GM19240 (cell line): ENCODE measurements around the gene PEX5L.
"Not testable (repeated sequence)": the region's sequence is repeated elsewhere in the genome, so short reads cannot be mapped to it uniquely, and the experiment has no call there.

Experiments
- DNase-seq: peaks from one replicate; pipeline ENCODE4 v3.0.0; 2011; ENCODE audit warnings: low spot score; ENCODE audit not compliant: insufficient read length

Gene PEX5L, protein sequence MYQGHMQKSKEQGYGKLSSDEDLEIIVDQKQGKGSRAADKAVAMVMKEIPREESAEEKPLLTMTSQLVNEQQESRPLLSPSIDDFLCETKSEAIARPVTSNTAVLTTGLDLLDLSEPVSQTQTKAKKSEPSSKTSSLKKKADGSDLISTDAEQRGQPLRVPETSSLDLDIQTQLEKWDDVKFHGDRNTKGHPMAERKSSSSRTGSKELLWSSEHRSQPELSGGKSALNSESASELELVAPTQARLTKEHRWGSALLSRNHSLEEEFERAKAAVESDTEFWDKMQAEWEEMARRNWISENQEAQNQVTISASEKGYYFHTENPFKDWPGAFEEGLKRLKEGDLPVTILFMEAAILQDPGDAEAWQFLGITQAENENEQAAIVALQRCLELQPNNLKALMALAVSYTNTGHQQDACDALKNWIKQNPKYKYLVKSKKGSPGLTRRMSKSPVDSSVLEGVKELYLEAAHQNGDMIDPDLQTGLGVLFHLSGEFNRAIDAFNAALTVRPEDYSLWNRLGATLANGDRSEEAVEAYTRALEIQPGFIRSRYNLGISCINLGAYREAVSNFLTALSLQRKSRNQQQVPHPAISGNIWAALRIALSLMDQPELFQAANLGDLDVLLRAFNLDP

GRCh38 chr3:180036671-180037455 lies at the start of gene PEX5L:
TSS of gene PEX5L (minus strand) at chr3:180036937. CDS start at chr3:180036599, 338 bp downstream.
- DNase-seq, result peak; percentile 21

GRCh38 chr3:180085122-180085710 lies 48.5 kb upstream of the PEX5L start:
- no peak for DNase-seq

DNA sequence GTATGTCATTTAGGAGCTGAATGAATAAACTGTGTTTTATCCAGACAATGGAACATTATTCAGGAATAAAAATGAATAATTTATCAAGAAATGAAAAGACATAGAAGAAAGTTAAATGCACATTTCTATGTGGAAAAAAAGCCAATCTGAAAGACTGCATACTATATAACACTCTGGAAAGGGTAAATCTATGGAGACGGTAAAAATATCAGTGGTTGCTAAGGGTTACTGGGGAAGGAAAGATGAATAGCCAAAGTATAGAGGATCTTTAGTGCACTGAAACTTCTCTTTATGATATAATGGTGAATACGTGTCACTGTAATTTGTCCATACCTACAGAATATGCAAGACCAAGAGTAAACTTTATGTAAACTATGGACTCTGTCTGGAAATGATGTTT lies 46.0 kb upstream of the PEX5L start:
- no peak for DNase-seq

DNA sequence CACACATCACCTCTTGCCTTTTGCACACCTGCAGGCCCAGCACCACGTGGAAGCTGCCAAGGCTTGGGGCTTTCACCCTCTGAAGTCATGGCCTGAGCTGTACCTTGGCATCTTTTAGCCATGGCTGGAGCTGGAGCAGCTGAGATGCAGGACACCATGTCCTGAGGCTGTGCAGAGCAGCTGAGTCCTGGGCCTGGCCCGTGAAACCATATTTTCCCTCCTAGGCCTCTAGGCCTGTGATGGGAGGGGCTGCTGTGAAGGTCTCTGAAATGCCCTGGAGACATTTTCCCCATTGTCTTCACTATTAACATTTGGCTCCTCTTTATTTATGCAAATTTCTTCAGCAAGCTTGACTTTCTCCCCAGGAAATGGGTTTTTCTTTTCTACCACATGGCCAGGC lies 41.9 kb upstream of the PEX5L start:
- no peak for DNase-seq

DNA sequence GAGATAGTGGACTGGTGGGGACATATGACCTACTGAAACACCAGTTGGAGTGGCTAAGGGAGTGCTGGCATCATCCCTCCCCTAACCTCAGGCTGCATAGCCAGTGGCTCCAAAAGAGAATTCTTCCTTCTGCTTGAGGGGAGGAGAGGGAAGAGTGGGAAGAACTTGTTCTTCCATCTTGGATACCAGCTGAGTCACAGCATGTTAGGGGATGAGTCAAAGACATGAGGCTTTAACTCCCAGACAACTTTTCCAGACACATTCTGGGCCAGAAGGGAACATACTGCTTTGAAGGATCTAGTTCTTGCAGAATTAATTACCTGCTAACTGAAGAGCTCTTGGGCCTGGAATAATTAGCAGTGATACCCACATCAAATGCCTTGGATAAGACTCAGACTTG lies 36.8 kb upstream of the PEX5L start:
- no peak for DNase-seq

DNA sequence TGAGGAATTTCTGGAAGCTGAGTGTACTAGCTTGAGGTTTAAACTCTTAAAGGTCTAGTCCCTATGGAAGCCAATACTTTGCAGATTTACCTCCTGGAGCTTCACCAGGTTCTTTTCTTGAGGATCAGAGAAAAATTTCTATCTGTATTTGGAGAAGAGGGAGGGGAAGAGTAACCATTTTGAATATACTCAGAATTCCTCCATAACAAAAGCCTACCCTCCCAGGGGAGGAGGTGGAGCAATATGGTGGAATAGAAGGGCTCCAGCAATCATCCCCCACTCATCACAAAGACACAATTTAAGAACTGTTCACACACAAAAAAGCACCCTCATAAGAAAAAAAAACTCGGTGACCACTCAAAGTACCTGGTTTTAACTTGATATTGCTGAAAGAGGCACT lies 36.0 kb upstream of the PEX5L start:
- DNase-seq, result no peak

- DNase-seq, result no peak
These were observed 34.2 kb upstream of the PEX5L start for GRCh38 chr3:180070925-180071324.

DNA sequence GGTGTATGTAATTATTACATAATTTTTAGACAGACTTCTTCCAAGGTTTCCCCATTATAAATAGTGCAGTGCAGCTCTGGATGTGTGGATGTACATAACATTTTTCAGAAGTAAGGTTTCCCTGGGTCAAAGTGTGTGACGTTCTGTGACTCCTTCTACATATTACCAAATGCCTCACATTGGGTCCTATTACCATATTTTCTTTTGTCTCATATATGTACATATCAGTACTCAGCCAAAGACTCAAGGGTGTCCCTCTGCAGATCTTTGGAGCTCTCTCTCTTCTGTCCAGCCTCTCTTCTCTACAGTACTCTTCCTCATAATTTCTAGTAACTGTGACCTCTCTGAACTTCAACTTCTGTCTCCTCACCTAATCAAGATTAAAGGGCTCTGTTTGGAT lies 31.3 kb upstream of the PEX5L start:
- no peak for DNase-seq

- no peak for DNase-seq
These were observed 29.9 kb upstream of the PEX5L start for GRCh38 chr3:180066598-180066997.

DNA sequence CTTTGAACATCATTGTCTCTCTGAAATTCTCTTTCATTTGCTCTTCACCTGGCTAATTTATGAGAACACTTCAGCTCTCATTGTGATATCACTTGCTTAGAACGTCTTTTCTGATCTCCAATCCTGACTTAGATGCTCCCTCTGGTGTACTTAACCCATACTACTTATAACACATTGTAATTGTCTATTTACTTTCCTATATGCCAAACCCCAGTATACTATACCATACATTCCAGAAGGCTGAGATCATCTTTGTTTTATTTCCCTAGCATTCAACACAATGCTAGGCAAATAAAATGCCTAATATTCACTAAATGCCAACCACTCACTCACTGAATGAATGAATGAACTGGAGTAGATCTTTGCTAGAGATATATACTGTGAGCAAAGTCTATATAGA lies 27.0 kb upstream of the PEX5L start:
- DNase-seq, result no peak

DNA sequence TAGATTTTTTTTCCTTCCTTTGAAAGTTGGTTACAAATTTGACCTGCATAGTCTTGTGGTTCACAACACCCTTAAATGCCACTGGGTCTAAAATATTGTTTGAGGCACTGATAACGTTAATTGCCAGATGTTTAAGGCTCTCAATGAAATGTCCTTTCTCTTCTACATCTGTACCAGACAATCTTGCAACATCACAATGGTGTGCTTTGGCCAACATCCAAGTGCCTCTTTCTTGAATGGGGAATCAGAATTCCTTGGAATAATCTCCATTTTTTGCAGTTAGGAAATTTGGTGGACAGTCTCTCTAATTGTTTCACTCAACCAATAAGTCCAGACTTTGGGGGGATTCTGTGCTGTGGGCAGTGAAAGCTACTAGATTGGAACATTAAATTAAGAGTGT lies 26.0 kb upstream of the PEX5L start:
- no peak for DNase-seq

DNA sequence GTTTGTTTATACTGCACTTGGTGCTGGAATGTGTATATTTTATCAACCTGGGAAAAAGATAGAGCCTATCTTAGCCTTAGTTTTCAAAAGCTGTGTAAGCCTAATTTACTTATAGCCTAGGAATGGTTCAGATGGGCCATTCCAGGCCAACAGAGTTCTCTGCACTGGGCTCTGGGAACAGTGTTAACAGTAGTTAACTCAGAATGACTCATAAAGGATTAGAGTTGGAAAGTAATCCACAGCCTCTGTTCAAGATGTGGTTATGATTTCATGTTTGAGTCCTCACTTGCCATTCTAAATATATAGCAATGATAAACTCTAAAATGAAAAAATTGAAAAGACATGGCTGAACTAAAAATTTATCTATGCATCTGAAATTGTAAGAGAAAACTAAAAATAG lies 22.6 kb upstream of the PEX5L start:
- no peak for DNase-seq

GRCh38 chr3:180058238-180058637 lies 21.5 kb upstream of the PEX5L start:
- DNase-seq, result no peak

DNA sequence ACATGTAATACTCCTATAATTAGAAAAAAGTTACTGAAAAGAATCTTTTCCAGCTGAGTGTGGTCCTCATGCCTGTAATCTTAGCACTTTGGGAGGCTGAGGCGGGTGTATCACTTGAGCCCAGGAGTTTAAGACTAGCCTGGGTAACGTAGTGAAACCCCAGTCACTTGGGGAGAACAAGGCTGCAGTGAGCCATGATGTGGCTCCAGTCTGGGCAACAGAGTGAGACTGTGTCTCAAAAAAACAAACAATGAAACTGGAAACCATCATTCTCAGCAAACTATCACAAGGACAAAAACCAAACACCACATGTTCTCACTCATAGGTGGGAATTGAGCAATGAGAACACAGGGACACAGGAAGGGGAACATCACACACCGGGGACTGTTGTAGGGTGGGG lies 18.9 kb upstream of the PEX5L start:
- not testable (repeated sequence) for DNase-seq

GRCh38 chr3:180049391-180049790 lies 12.7 kb upstream of the PEX5L start:
- no peak for DNase-seq

DNA sequence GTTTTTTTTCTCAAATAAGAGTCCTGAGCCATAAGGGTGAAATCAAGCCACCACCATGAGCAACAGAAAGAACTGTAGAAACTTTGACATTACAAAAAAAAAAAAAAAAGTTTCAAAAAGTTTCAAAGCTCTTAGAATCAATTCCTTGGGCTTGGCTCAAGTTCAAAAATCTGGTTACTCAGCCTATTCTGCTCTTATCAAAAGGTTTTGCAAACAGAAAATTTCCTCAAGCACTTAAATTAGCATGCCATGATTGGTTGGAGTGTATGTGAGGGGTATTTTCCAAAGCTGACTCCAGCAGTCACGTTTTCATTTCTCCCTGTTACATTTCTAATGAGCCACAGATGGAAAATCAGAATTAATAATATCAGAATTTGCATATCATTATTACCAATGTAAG lies 12.1 kb upstream of the PEX5L start:
- no peak for DNase-seq

DNA sequence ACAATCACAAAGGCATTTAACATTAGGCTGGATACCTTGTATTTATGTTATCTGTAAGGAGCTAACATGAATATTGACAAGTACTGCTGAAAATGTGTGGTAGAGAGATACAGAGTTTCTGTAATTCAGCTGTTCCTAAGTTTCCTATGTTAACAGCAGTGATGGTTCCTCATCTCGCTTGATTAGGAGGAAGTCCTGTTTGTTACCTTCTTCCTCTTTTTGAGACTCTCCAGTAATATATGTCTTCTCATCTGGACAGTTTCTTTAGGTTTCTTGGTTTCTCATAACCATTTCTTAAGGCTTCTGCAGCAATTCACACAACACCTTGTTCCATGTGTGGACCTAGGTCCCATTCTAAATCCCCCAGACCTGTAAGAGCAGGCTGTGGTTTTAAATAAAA lies 11.4 kb upstream of the PEX5L start:
- no peak for DNase-seq

DNA sequence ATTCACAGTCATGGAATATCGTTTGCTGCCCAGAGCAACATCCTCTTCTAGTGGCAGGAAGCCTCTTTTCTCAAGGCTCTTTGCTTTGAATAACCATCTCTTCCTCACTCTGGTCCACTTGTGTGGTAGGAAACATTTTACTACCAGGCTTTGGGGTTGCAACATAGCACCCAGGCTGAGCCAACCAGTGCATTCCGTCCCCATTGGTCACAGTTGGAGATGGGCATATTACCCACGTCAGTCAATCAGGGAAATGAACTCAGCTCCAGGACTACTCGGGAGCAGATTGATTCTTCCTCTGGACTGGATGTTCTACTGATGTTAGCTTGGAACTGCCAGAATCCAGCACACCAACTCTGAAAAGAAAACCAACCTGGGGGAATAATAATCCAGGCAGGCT lies 4.2 kb upstream of the PEX5L start:
- DNase-seq, result no peak

DNA sequence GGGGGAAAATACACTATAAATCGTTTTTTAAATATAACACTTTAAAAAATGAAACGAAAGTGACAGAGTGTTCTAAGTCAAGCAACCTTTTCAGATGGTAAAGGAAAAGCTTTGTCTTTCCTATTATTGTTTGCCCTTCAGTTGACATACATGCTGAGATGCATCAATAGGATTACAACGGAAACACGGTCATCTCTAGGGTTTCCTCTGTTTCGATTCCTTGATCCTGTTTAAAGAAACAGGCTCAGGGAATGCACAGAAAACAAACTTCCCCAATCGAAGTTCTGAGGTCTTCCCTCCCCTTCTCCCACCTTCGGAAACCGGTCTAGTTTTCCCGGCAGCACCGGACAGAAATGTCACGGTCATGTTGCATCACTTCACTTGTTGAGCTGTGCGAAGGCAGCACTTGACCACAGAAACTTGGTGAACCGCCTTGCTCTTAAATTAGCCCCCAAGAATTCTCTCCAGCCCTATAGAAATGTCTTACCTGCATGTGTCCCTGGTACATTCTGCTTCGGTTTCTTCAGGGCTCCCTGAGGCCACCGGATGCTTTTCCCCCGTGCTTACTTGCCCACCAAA lies 556 bp downstream of the PEX5L start:
- no peak for DNase-seq

DNA sequence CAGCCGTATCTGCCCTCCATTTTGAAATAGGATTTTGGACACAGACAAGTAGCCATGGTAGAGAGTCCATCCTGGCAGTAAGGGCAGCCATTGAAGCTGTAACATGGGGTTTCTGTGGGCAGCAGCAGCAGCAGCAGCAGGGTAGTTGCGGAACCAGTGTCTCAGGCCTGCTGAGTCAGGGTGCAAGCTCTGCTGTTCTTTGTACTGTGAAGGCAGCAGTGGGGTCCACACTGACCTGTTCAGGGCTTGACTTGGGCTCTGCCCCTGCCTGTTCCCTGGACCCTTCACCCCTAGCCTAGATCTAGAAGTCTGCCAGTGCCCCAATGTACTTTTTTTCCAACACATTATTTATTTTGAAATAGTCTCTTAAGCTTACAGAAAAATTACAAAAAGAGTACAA lies 9.7 kb downstream of the PEX5L start:
- no peak for DNase-seq

DNA sequence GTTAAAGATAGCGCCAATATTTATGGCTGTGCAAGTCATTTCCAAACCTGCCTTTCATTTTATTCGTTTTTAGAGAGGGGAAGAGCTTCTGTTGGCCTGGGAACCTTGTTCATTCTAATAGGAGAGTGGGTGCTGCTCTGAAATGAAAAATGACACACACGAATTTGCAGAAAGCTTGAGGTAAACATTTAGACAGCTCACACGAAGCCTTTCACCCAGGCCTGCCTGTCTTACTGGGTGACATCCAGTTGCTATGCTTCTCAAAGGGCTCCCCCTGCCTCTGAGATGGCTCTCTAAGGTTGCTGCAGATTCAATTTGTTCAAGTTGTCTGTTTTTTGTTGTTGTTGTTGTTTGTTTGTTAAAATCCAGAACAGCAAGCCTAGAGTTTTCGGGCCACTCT lies 18.2 kb downstream of the PEX5L start:
- no peak for DNase-seq

- no peak for DNase-seq
These were observed 18.9 kb downstream of the PEX5L start for GRCh38 chr3:180017846-180018245.
